ENCODE measurements around the gene ARHGEF38.

- TF ChIP-seq TCF12 (IDR thresholded peaks at IDR 0.05; ENCODE audit: low read depth) (no peak), MAX (IDR thresholded peaks at IDR 0.05) (no peak), CREB1 (IDR thresholded peaks at IDR 0.05; ENCODE audit: low read depth) (no peak), NFIC (IDR thresholded peaks at IDR 0.05) (no peak), EP300 (IDR thresholded peaks at IDR 0.05; ENCODE audit: borderline replicate concordance) (no peak), REST (IDR thresholded peaks at IDR 0.05; ENCODE audit: low read depth) (no peak), TAF1 (IDR thresholded peaks at IDR 0.05; ENCODE audit: low read depth) (no peak), YY1 (IDR thresholded peaks at IDR 0.05; ENCODE audit: low read depth) (no peak)
Measured at GRCh38 chr4:105725623-105726022, 173.2 kb downstream of the ARHGEF38 start.
